Peyer's patch (tissue), 4 donors: ENCODE measurements around the gene TFF2.

ENCODE experiments used
- POLR2A ChIP-seq, 2 donors: fragments of 450-650 bp; IDR thresholded peaks; one replicate each; pipeline ENCODE4 v1.5.1; 2017; ENCODE audit warnings: antibody characterized with exemption in 2 of 2, mild to moderate bottlenecking in 2 of 2, moderate library complexity in 2 of 2
- TF ChIP-seq, protein P1 (sequence below), 6 experiments: fragments of 450-650 bp in 4 of 6; fragments of 200-600 bp in 2 of 6; sonication (generic) in 1 of 6; IDR thresholded peaks; one replicate each; pipeline ENCODE4 v1.5.1; 2017 to 2019; ENCODE audit warnings: antibody characterized with exemption in 6 of 6, mild to moderate bottlenecking in 3 of 6, moderate library complexity in 1 of 6

DNA sequence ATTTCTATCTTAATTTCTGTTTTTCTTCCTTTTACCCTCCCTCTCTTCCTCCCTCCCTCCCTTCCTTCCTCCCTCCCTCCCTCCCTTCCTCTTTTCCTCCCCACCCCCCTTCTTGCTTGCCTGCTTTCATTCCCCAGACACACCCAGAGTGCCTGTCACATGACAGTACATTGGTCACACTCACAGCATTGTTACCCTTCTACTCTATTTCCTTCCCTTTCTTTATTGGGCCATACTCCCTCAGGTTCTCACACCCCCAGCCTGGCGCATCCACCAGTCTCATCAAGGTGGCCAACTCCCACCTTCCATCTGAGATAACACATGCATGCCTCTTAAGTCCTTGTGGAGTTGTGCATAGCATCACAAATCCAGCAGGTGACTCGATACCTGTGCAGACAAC is 34.2 kb upstream of the TFF2 start:
- TF ChIP-seq POLR2A (IDR thresholded peaks at IDR 0.05): no peak
- TF ChIP-seq, protein P1, sequence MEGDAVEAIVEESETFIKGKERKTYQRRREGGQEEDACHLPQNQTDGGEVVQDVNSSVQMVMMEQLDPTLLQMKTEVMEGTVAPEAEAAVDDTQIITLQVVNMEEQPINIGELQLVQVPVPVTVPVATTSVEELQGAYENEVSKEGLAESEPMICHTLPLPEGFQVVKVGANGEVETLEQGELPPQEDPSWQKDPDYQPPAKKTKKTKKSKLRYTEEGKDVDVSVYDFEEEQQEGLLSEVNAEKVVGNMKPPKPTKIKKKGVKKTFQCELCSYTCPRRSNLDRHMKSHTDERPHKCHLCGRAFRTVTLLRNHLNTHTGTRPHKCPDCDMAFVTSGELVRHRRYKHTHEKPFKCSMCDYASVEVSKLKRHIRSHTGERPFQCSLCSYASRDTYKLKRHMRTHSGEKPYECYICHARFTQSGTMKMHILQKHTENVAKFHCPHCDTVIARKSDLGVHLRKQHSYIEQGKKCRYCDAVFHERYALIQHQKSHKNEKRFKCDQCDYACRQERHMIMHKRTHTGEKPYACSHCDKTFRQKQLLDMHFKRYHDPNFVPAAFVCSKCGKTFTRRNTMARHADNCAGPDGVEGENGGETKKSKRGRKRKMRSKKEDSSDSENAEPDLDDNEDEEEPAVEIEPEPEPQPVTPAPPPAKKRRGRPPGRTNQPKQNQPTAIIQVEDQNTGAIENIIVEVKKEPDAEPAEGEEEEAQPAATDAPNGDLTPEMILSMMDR (IDR thresholded peaks at IDR 0.05): no peak
